ENCODE data around the gene MOSMO.

DNA sequence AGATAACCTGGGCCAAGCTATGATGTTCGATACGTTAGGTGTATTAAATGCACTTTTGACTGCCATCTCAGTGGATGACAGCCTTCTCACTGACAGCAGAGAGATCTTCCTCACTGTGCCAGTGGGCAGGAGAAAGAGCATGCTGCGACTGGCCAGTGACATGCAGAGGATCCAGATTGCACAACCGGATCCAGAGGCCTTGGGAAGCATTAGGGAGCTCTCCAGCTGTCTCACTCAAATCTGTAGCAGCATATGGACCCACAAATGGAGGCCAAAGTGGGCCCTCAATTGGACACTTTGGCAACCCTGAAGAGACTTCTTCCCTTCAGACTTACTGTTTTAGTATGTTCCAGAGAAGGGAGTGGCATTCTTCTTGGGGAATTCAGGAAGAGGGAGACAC lies 27.9 kb upstream of the MOSMO start:
- TF ChIP-seq POLR2A (IDR thresholded peaks at IDR 0.05; ENCODE audit: low read depth, low read length), result no peak
- TF ChIP-seq, protein P1, sequence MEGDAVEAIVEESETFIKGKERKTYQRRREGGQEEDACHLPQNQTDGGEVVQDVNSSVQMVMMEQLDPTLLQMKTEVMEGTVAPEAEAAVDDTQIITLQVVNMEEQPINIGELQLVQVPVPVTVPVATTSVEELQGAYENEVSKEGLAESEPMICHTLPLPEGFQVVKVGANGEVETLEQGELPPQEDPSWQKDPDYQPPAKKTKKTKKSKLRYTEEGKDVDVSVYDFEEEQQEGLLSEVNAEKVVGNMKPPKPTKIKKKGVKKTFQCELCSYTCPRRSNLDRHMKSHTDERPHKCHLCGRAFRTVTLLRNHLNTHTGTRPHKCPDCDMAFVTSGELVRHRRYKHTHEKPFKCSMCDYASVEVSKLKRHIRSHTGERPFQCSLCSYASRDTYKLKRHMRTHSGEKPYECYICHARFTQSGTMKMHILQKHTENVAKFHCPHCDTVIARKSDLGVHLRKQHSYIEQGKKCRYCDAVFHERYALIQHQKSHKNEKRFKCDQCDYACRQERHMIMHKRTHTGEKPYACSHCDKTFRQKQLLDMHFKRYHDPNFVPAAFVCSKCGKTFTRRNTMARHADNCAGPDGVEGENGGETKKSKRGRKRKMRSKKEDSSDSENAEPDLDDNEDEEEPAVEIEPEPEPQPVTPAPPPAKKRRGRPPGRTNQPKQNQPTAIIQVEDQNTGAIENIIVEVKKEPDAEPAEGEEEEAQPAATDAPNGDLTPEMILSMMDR (conservative IDR thresholded peaks at IDR 0.05; ENCODE audit: low read depth, low read length), result no peak
- no peak for TF ChIP-seq BHLHE40 (IDR thresholded peaks at IDR 0.05; ENCODE audit: low read depth, low read length)
- no peak for TF ChIP-seq SMC3 (IDR thresholded peaks at IDR 0.05; ENCODE audit: low read depth, low read length)
